Measurements from ENCODE around the gene COL5A2.

Gene COL5A2

GRCh38 chr2:189116979-189117378 is 62.6 kb downstream of the COL5A2 start:
- H3K27me3 ChIP-seq (ENCODE audit: low read length): no peaks in the 10 kb centered on the region
- no peaks in the 10 kb centered on the region for H4K20me1 ChIP-seq (ENCODE audit: low read depth, low read length)
- TF ChIP-seq EZH2phosphoT487 (conservative IDR thresholded peaks at IDR 0.05; ENCODE audit: low read length): no peak
- TF ChIP-seq, protein P1, sequence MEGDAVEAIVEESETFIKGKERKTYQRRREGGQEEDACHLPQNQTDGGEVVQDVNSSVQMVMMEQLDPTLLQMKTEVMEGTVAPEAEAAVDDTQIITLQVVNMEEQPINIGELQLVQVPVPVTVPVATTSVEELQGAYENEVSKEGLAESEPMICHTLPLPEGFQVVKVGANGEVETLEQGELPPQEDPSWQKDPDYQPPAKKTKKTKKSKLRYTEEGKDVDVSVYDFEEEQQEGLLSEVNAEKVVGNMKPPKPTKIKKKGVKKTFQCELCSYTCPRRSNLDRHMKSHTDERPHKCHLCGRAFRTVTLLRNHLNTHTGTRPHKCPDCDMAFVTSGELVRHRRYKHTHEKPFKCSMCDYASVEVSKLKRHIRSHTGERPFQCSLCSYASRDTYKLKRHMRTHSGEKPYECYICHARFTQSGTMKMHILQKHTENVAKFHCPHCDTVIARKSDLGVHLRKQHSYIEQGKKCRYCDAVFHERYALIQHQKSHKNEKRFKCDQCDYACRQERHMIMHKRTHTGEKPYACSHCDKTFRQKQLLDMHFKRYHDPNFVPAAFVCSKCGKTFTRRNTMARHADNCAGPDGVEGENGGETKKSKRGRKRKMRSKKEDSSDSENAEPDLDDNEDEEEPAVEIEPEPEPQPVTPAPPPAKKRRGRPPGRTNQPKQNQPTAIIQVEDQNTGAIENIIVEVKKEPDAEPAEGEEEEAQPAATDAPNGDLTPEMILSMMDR (IDR thresholded peaks at IDR 0.05; ENCODE audit: insufficient read depth, low read length, poor library complexity, severe bottlenecking): no peak
- no peak overlapping the region for H3K4me3 ChIP-seq (ENCODE audit: insufficient read depth, low read length, poor library complexity, severe bottlenecking)
- H3K79me2 ChIP-seq (ENCODE audit: insufficient read depth, low read length): no peaks in the 10 kb centered on the region
- no peak overlapping the region for H2AFZ ChIP-seq (ENCODE audit: low read depth, low read length, severe bottlenecking)
- no peaks in the 10 kb centered on the region for H3K36me3 ChIP-seq (ENCODE audit: low read length)
- no peaks in the 10 kb centered on the region for H3K9me2 ChIP-seq (replicated peaks; ENCODE audit: insufficient read depth, low read length)
- H3K9me3 ChIP-seq (ENCODE audit: insufficient read depth, low read length): no peaks in the 10 kb centered on the region
- H3K27ac ChIP-seq (ENCODE audit: low read depth, low read length): no peak overlapping the region
- no peaks in the 10 kb centered on the region for H3F3A ChIP-seq (ENCODE audit: insufficient read depth)
- no peak overlapping the region for H3K4me2 ChIP-seq (ENCODE audit: low read depth, low read length, poor library complexity, severe bottlenecking)
- no peak overlapping the region for H3K9ac ChIP-seq (ENCODE audit: low read length)

DNA sequence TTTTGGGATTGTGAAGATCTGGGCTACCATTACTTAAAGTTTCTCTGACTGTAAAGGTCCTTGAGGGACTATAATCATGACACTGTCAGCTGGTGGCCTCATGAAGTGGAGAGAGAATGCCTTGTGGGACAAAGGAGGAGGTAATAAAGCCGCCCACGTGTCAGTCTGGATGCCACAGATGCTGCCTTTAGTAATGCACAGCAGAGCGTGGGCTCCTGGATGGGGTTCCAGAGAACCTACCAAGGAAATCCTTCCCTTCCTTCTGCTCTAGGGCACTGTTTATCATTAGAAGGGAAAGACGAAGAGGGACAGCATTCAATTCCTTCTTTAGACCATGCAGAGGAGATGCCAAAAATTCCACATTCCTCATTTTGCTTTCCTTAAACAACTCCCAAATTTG is 63.5 kb downstream of the COL5A2 start:
- Histone ChIP-seq H3K9me2 (replicated peaks; ENCODE audit: insufficient read depth, low read length) (no peaks in the 10 kb centered on the region), H3K79me2 (ENCODE audit: insufficient read depth, low read length) (no peaks in the 10 kb centered on the region), H3K4me3 (ENCODE audit: insufficient read depth, low read length, poor library complexity, severe bottlenecking) (no peak overlapping the region), H3K9ac (ENCODE audit: low read length) (no peak overlapping the region), H3K9me3 (ENCODE audit: insufficient read depth, low read length) (no peaks in the 10 kb centered on the region), H2AFZ (ENCODE audit: low read depth, low read length, severe bottlenecking) (no peak overlapping the region), H3F3A (ENCODE audit: insufficient read depth) (no peaks in the 10 kb centered on the region), H3K27me3 (ENCODE audit: low read length) (no peaks in the 10 kb centered on the region), H3K27ac (ENCODE audit: low read depth, low read length) (no peak overlapping the region), H3K36me3 (ENCODE audit: low read length) (no peaks in the 10 kb centered on the region), H4K20me1 (ENCODE audit: low read depth, low read length) (no peaks in the 10 kb centered on the region), H3K4me2 (ENCODE audit: low read depth, low read length, poor library complexity, severe bottlenecking) (no peak overlapping the region)
- TF ChIP-seq, protein P1 (IDR thresholded peaks at IDR 0.05; ENCODE audit: insufficient read depth, low read length, poor library complexity, severe bottlenecking): no peak

GRCh38 chr2:189115126-189115525 is 64.4 kb downstream of the COL5A2 start:
- Histone ChIP-seq H3K9ac (ENCODE audit: low read length) (no peak overlapping the region), H2AFZ (ENCODE audit: low read depth, low read length, severe bottlenecking) (no peak overlapping the region), H3K79me2 (ENCODE audit: insufficient read depth, low read length) (no peaks in the 10 kb centered on the region), H4K20me1 (ENCODE audit: low read depth, low read length) (no peaks in the 10 kb centered on the region), H3F3A (ENCODE audit: insufficient read depth) (no peaks in the 10 kb centered on the region), H3K9me2 (replicated peaks; ENCODE audit: insufficient read depth, low read length) (no peaks in the 10 kb centered on the region), H3K27ac (ENCODE audit: low read depth, low read length) (no peak overlapping the region), H3K4me3 (ENCODE audit: insufficient read depth, low read length, poor library complexity, severe bottlenecking) (no peak overlapping the region), H3K27me3 (ENCODE audit: low read length) (no peaks in the 10 kb centered on the region), H3K9me3 (ENCODE audit: insufficient read depth, low read length) (no peaks in the 10 kb centered on the region), H3K4me2 (ENCODE audit: low read depth, low read length, poor library complexity, severe bottlenecking) (no peak overlapping the region), H3K36me3 (ENCODE audit: low read length) (no peaks in the 10 kb centered on the region)
- no peak for TF ChIP-seq EZH2phosphoT487 (conservative IDR thresholded peaks at IDR 0.05; ENCODE audit: low read length)
- TF ChIP-seq, protein P1 (IDR thresholded peaks at IDR 0.05; ENCODE audit: insufficient read depth, low read length, poor library complexity, severe bottlenecking): no peak

DNA sequence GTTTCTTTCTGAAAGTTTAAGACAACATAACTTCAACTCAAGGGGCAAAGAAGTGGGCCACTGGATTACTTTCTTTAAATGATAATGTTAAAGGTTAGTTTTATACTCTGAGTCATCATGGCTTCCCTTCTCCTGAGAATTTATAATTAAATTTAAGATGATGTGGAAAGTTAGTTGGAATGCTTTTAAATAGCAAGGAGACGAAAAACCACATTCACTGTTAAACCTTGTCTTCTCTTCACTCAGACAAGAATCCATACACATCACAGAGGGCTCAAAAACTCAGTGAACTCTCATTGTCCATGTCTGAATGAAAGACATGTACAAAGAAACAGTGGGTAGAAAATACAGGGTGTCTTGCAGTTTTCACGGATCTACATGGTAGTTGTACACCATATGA is 65.6 kb downstream of the COL5A2 start:
- no peaks in the 10 kb centered on the region for H3K9me2 ChIP-seq (replicated peaks; ENCODE audit: insufficient read depth, low read length)
- TF ChIP-seq, protein P1 (IDR thresholded peaks at IDR 0.05; ENCODE audit: insufficient read depth, low read length, poor library complexity, severe bottlenecking): no peak
- TF ChIP-seq EZH2phosphoT487 (conservative IDR thresholded peaks at IDR 0.05; ENCODE audit: low read length): no peak
- H3K79me2 ChIP-seq (ENCODE audit: insufficient read depth, low read length): no peaks in the 10 kb centered on the region
- H3K9me3 ChIP-seq (ENCODE audit: insufficient read depth, low read length): no peaks in the 10 kb centered on the region
- H3K4me2 ChIP-seq (ENCODE audit: low read depth, low read length, poor library complexity, severe bottlenecking): no peak overlapping the region
- no peak overlapping the region for H3K4me3 ChIP-seq (ENCODE audit: insufficient read depth, low read length, poor library complexity, severe bottlenecking)
- no peaks in the 10 kb centered on the region for H3F3A ChIP-seq (ENCODE audit: insufficient read depth)
- no peak overlapping the region for H3K9ac ChIP-seq (ENCODE audit: low read length)
- H2AFZ ChIP-seq (ENCODE audit: low read depth, low read length, severe bottlenecking): no peak overlapping the region
- no peak overlapping the region for H3K27ac ChIP-seq (ENCODE audit: low read depth, low read length)
- no peaks in the 10 kb centered on the region for H3K27me3 ChIP-seq (ENCODE audit: low read length)
- H4K20me1 ChIP-seq (ENCODE audit: low read depth, low read length): no peaks in the 10 kb centered on the region
- no peaks in the 10 kb centered on the region for H3K36me3 ChIP-seq (ENCODE audit: low read length)
